ENCODE data around the gene PRC1. TPM values are rescaled to one million over a fixed set of nuclear protein-coding genes. Genes with fewer than 3 reads are reported as not detected.

Gene PRC1
- total RNA-seq, 4 donors from 2014 or later, result 2.2 to 12.7 (median 4.5) TPM

DNA sequence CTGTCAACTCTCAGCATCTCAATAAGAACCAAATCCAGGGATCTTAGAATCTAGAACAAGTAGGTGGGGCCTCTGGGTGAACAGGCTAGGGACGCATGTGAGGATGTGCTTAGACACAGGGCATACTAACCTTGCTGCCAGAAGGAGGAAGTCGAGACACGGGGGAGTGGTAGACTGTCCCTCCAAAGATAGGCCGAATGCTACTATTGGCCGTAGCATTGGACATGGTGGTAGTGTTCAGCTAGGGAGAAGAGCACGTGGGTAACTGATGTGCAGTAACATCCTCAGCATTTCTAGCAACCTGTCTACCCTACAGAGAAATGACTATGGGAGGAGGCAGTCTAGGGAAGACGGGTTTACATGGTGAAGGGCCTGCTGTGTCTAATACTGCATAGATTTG, 24.1 kb downstream of the PRC1 start:
- 87 to 89% methylated on average over 3 to 6 of the region's 7 CpGs for WGBS, 2 donors (ENCODE audit: low coverage in 1 of 2)
- Histone ChIP-seq H3K36me3 (peaks cover 0 to 54% of the 10 kb centered on the region in 2 donors), H3K27ac (no peak overlapping the region), H3K27me3 (no peaks in the 10 kb centered on the region), H3K4me1 (no peaks in the 10 kb centered on the region), H3K9me3 (no peaks in the 10 kb centered on the region), H3K4me3 (no peak overlapping the region)
- TF ChIP-seq POLR2A (IDR thresholded peaks at IDR 0.05) (no peak), POLR2AphosphoS5 (IDR thresholded peaks at IDR 0.05) (no peak), EP300 (IDR thresholded peaks at IDR 0.05) (no peak)
- TF ChIP-seq, protein P1, sequence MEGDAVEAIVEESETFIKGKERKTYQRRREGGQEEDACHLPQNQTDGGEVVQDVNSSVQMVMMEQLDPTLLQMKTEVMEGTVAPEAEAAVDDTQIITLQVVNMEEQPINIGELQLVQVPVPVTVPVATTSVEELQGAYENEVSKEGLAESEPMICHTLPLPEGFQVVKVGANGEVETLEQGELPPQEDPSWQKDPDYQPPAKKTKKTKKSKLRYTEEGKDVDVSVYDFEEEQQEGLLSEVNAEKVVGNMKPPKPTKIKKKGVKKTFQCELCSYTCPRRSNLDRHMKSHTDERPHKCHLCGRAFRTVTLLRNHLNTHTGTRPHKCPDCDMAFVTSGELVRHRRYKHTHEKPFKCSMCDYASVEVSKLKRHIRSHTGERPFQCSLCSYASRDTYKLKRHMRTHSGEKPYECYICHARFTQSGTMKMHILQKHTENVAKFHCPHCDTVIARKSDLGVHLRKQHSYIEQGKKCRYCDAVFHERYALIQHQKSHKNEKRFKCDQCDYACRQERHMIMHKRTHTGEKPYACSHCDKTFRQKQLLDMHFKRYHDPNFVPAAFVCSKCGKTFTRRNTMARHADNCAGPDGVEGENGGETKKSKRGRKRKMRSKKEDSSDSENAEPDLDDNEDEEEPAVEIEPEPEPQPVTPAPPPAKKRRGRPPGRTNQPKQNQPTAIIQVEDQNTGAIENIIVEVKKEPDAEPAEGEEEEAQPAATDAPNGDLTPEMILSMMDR (IDR thresholded peaks at IDR 0.05), result no peak
- ATAC-seq, result no peak

DNA sequence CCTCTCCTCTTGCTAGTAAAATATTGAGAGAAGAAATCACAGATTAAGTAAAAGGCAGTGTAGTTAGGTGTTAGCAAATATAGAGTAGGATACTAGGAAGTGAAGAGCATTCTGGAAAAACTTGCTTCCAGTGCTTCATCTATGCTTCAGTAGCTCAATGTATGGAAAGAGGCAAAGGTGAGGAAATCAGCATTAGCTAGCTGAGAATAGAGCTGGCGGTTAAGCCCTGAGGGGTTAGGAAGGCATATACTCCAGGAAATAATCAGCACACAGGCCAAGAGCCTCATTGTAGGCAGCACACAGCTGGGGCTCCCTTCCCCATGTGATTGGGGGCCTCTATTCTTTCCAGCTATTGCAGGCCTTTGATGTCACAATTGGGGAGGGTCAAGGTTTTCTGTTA, 25.9 kb downstream of the PRC1 start:
- WGBS, 2 donors (ENCODE audit: low coverage in 1 of 2), result 100% methylated on average over 1 of the region's 1 CpG
- H3K27me3 ChIP-seq, result no peaks in the 10 kb centered on the region
- no peak overlapping the region for H3K27ac ChIP-seq

GRCh38 chr15:90967206-90967605, 27.1 kb downstream of the PRC1 start:
- ATAC-seq, result no peak
- TF ChIP-seq POLR2A (IDR thresholded peaks at IDR 0.05) (no peak), EP300 (IDR thresholded peaks at IDR 0.05) (no peak), POLR2AphosphoS5 (IDR thresholded peaks at IDR 0.05) (no peak)
- TF ChIP-seq, protein P1 (IDR thresholded peaks at IDR 0.05), result no peak
- no peaks in the 10 kb centered on the region for H3K4me1 ChIP-seq
- H3K27me3 ChIP-seq, result no peaks in the 10 kb centered on the region
- H3K36me3 ChIP-seq, result peaks cover 0 to 63% of the 10 kb centered on the region in 2 donors
- no peak overlapping the region for H3K4me3 ChIP-seq
- no peak overlapping the region for H3K27ac ChIP-seq
- H3K9me3 ChIP-seq, result no peaks in the 10 kb centered on the region
- 85 to 89% methylated on average over 4 to 5 of the region's 5 CpGs for WGBS, 2 donors (ENCODE audit: low coverage in 1 of 2)

More for the DNA sequence above, 25.9 kb downstream of the PRC1 start:
- no peak for TF ChIP-seq POLR2A (IDR thresholded peaks at IDR 0.05)
- TF ChIP-seq EP300 (IDR thresholded peaks at IDR 0.05), result no peak
- TF ChIP-seq, protein P1 (IDR thresholded peaks at IDR 0.05), result no peak
- no peak for TF ChIP-seq POLR2AphosphoS5 (IDR thresholded peaks at IDR 0.05)
- Histone ChIP-seq H3K36me3 (peaks cover 0 to 53% of the 10 kb centered on the region in 2 donors), H3K4me1 (no peaks in the 10 kb centered on the region), H3K9me3 (no peaks in the 10 kb centered on the region), H3K4me3 (no peak overlapping the region)
- ATAC-seq, result no peak

DNA sequence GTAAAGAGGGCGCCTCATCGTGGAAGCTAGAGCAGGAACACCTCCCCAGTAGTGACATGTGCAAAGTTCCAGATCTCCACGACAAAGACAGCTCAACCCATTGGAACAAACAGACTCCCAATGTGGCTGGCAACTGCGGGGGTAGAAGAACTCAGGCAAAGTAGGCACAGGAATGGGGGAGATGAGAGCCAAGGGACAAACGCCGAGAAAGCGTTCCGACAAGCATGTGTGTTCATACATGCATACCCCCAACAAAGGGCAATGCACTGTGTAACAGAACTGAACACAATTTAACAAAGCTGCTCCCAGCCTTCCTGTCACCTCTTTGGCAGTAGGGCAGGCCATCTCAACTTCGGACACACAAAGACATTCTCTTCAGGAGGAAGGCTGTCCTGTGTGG, 28.1 kb downstream of the PRC1 start:
- TF ChIP-seq EP300 (IDR thresholded peaks at IDR 0.05), result no peak
- TF ChIP-seq, protein P1 (IDR thresholded peaks at IDR 0.05), result no peak
- Histone ChIP-seq H3K4me1 (peaks cover 0 to under 1% (median 0%) of the 10 kb centered on the region in 3 donors), H3K27me3 (no peaks in the 10 kb centered on the region), H3K36me3 (peaks cover 0 to 72% of the 10 kb centered on the region in 2 donors), H3K27ac (no peak overlapping the region), H3K4me3 (no peak overlapping the region), H3K9me3 (no peaks in the 10 kb centered on the region)
- no peak for ATAC-seq
- 54 to 85% methylated on average over 4 to 9 of the region's 9 CpGs for WGBS, 2 donors (ENCODE audit: low coverage in 1 of 2)

DNA sequence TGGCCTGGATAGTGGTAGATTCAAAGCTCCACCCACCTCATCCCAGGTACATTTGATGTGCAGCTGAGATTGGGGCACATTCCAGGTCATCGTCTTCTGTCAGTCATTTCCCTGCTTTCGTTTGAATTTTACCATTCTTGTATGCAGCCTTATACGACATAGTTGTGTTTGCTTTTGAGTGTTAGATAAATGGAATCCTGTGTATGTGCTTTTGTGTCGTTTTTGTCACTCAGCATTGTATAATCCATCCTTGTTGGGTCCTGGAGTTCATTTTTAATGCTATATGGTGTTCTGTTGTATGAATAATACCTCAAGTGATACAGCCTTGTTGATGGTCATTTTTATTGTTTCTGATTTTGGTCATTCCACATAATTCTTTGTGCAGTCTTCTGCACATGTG, 32.3 kb downstream of the PRC1 start:
- no peaks in the 10 kb centered on the region for H3K9me3 ChIP-seq
- peaks cover 0 to 43% (median 7%) of the 10 kb centered on the region in 3 donors for H3K4me1 ChIP-seq
- H3K36me3 ChIP-seq, result peaks cover 0 to 63% of the 10 kb centered on the region in 2 donors
- TF ChIP-seq POLR2AphosphoS5 (IDR thresholded peaks at IDR 0.05) (no peak), POLR2A (IDR thresholded peaks at IDR 0.05) (no peak), EP300 (IDR thresholded peaks at IDR 0.05) (no peak)
- TF ChIP-seq, protein P1 (IDR thresholded peaks at IDR 0.05), result no peak
- H3K4me3 ChIP-seq, result no peak overlapping the region
- WGBS, 2 donors (ENCODE audit: low coverage in 1 of 2), result 79 to 88% methylated on average over 4 of the region's 4 CpGs
- ATAC-seq, result no peak
- H3K27ac ChIP-seq, result no peak overlapping the region
- no peaks in the 10 kb centered on the region for H3K27me3 ChIP-seq

All from gastroesophageal sphincter (tissue), 4 donors.